ENCODE results near the gene RCN2.

Gene RCN2

GRCh38 chr15:76973906-76974305 is 42.4 kb downstream of the RCN2 start:
- DNase-seq (ENCODE audit: low read depth in 2 of 3, low spot score in 2 of 3): no peak

- no peak for DNase-seq (ENCODE audit: low read depth in 2 of 3, low spot score in 2 of 3)
These were observed 43.0 kb downstream of the RCN2 start for GRCh38 chr15:76974456-76975036.

- no peak for DNase-seq (ENCODE audit: low read depth in 2 of 3, low spot score in 2 of 3)
These were observed 44.6 kb downstream of the RCN2 start for GRCh38 chr15:76976141-76976540.

GRCh38 chr15:76976572-76977270 is 45.2 kb downstream of the RCN2 start:
- DNase-seq (ENCODE audit: low read depth in 2 of 3, low spot score in 2 of 3): no peak

- no peak for DNase-seq (ENCODE audit: low read depth in 2 of 3, low spot score in 2 of 3)
These were observed 47.2 kb downstream of the RCN2 start for GRCh38 chr15:76978522-76979330.

GRCh38 chr15:76979331-76979925 is 47.9 kb downstream of the RCN2 start:
- DNase-seq (ENCODE audit: low read depth in 2 of 3, low spot score in 2 of 3): no peak

- DNase-seq (ENCODE audit: low read depth in 2 of 3, low spot score in 2 of 3): no peak
These were observed 48.5 kb downstream of the RCN2 start for GRCh38 chr15:76979996-76980520.

GRCh38 chr15:76982356-76982755 is 50.8 kb downstream of the RCN2 start:
- DNase-seq (ENCODE audit: low read depth in 2 of 3, low spot score in 2 of 3): no peak

- no peak for DNase-seq (ENCODE audit: low read depth in 2 of 3, low spot score in 2 of 3)
These were observed 51.2 kb downstream of the RCN2 start for GRCh38 chr15:76982756-76983155.

GRCh38 chr15:76983590-76984375 is 52.2 kb downstream of the RCN2 start:
- DNase-seq (ENCODE audit: low read depth in 2 of 3, low spot score in 2 of 3): no peak

GRCh38 chr15:76986743-76987142 is 55.2 kb downstream of the RCN2 start:
- no peak for DNase-seq (ENCODE audit: low read depth in 2 of 3, low spot score in 2 of 3)

- DNase-seq (ENCODE audit: low read depth in 2 of 3, low spot score in 2 of 3): no peak
These were observed 55.7 kb downstream of the RCN2 start for GRCh38 chr15:76987276-76987675.

- no peak for DNase-seq (ENCODE audit: low read depth in 2 of 3, low spot score in 2 of 3)
These were observed 56.6 kb downstream of the RCN2 start for GRCh38 chr15:76987896-76988860.

- DNase-seq (ENCODE audit: low read depth in 2 of 3, low spot score in 2 of 3): no peak
These were observed 57.6 kb downstream of the RCN2 start for GRCh38 chr15:76988867-76989780.

- DNase-seq (ENCODE audit: low read depth in 2 of 3, low spot score in 2 of 3): no peak
These were observed 59.5 kb downstream of the RCN2 start for GRCh38 chr15:76991048-76991447.

- DNase-seq (ENCODE audit: low read depth in 2 of 3, low spot score in 2 of 3): no peak
These were observed 60.4 kb downstream of the RCN2 start for GRCh38 chr15:76991741-76992645.

GRCh38 chr15:76993114-76993725 is 61.7 kb downstream of the RCN2 start:
- no peak for DNase-seq (ENCODE audit: low read depth in 2 of 3, low spot score in 2 of 3)
